ENCODE results near the gene RAP1GDS1.
"Not testable (repeated sequence)": the region's sequence is repeated elsewhere in the genome, so short reads cannot be mapped to it uniquely, and the experiment has no call there.

RAP1GDS1 gene

DNA sequence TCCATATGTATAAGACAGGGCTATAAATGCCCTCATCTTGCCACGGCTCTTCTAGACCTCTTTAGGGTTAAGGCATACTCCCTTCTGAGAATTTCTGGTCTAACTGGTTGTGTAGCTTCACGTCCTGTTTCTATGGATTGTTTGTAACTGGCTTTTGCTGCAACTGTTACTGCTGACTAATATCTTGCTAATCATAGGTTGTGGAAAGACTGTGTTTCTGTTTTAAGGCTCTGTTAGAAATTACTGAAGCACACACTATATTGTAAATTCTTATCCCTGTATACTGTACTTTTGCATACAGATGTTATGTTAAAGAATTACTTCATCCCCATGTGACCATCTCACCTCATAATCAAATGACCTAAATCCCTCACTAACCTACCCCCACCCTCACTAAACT lies 218.4 kb downstream of the RAP1GDS1 start:
- in situ Hi-C loops (cut with MboI; ENCODE audit: low sequenced_read_pairs) = not testable (repeated sequence)

DNA sequence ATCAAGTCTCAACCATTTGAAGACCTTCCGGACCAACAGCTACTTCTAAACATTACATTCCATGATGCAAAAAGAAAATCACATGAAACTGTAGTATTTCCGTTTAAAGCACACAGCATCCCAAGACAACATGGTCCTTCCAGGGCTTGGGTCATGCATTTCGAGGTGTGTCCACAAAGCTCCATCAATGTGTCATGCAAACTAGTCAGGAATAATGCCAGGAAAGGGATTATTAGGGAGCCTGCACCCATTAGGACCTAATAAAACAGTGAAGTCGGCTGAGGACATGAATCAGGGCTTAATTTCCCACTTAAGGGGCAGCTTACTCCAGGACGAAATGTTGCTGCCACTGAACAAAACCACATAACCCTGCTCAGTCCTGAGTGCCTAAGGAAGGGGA lies 219.4 kb downstream of the RAP1GDS1 start:
- in situ Hi-C loops (cut with MboI; ENCODE audit: low sequenced_read_pairs) = no loop called here

DNA sequence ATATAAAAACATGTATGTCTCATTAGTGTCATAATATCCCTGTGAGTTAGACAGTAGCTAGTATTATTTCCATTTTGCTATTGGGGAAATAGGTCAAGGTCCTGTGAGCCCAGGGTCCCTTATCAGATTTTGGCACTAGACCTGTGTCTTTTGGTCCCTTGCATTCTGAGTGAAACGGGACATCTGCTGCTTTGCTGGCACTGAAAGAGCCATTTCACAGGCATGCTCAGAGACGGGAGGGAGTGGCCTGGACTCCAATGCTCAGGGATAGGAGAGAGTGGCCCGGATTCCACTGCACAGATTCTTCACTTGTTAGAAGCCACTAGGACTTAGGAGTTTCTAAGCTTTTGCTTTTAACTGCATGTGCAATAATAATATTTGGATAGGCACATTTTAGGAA lies 220.0 kb downstream of the RAP1GDS1 start:
- in situ Hi-C loops (cut with MboI; ENCODE audit: low sequenced_read_pairs) = no loop called here

DNA sequence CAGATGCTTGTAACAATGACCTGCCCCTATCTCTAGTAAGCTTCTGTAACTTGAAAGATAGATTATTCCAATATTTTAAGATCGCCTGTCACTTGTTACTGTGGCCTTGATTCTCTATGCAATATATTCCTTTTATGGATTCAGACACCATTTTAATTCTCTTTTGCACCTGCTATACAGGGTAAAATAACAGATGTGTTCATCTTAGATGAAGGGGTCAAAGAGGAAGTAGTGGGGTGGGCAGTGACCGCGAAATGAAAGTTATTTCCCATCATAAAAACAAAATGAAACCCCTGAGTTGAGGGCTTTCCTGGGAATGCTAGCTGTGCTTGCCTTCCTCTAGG lies 221.3 kb downstream of the RAP1GDS1 start:
- in situ Hi-C loops (cut with MboI; ENCODE audit: low sequenced_read_pairs) = no loop called here

DNA sequence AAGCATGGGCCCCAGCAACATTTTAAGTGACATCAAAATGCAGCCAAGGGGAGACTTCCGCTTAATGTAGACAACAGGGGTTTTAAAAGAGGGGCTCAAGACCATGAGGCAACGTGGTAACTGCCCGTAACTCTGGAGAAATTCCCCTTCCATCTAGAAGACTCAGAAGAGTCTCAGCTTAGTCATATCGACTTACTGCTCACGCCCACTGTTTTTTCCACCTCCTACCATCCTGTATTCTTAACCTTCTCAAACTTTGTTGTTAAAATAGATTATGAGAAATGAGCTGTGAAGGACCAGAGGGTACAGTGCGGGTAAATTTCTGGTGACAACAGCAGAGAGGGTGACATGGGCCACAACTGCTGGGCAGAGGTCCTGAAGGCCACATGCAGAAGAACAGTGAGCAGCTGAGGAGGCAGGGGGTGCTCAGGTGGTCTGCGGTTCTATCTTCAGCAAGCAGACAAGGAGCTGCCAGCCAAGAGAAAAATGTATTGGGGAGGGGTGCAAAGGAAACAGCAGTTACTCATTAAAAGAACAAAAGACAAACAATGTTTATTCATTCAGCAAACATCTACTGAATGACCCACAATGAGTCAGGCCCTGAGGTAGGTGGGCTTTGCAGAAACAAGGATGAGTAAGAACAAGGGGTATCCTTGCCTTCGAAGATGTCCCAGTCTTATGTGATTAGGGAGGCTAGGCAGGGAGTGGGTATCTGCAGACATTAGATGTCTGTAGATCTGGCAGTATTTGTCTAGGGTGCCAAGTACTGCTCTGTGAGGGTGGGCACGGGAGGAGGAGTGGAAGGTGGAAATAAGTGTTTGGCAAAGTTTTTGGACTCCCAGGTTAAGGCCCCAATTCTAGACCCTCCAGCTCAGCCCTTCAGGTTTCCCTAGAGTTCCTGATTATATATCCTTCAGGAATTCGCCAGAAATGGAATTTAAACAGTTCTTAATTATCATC lies 221.9 kb downstream of the RAP1GDS1 start:
- in situ Hi-C loops (cut with MboI; ENCODE audit: low sequenced_read_pairs) = no loop called here

DNA sequence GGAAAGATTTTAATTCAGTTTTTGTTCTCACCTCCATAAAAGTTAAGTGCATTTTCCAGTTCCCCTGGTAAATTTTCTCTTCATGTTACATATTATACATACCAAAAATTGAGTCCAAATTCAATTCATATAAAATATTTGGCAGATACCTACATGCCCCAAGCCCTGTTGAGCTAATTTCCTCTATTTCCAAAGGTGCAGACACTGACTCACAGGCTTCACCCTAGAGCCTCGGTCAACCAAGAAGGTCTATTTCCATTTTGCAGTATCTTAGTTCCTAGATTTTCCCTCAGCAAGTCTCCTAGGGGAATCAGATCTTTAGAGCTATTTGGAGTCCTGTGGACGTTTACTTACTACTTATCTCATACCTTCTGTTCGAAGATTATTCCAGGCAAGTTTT lies 222.8 kb downstream of the RAP1GDS1 start:
- in situ Hi-C loops (cut with MboI; ENCODE audit: low sequenced_read_pairs) = no loop called here

DNA sequence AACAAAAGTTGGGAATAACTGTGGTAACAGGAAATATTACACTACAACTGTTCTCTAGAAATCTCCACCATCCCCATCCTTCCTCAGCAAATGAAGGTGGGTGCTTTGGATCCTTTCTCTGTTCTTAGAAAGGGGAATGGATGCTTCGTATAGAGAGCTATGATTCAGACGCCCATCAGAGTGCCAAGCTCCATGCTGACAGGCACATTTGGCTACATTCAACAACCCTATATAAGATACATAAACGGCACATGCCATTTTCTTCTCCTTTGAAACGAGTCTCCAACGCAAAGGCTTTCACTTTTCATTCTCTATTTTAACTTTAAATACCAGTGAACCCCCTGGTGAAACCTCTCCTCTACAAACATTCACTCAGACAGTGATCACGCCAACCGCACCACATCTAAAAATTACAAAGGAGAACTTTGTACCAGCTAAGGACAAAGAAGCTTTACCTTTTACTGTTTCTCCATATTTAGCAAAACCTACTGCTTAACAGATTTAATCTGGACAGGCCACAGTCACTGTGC lies 224.7 kb downstream of the RAP1GDS1 start:
- in situ Hi-C loops (cut with MboI; ENCODE audit: low sequenced_read_pairs) = no loop called here

DNA sequence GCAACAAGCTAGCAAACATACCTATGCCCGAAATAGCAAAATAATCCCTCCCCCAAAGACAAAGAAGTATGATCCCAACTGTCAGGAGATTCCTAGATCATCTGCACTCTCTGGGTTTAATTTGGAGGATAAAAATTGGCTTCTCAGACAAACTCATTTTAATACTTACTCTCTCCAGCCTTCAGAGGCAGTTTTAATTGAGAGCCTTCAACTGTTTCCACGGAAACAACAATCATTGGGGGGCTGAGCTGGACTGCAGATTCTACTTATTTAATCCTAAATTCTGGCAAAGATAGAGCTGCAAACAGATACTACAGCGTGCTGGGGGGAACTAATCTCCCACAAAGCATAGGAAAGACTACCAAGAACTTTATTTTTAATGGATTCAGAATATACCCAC lies 229.1 kb downstream of the RAP1GDS1 start:
- in situ Hi-C loops (cut with MboI; ENCODE audit: low sequenced_read_pairs) = no loop called here

DNA sequence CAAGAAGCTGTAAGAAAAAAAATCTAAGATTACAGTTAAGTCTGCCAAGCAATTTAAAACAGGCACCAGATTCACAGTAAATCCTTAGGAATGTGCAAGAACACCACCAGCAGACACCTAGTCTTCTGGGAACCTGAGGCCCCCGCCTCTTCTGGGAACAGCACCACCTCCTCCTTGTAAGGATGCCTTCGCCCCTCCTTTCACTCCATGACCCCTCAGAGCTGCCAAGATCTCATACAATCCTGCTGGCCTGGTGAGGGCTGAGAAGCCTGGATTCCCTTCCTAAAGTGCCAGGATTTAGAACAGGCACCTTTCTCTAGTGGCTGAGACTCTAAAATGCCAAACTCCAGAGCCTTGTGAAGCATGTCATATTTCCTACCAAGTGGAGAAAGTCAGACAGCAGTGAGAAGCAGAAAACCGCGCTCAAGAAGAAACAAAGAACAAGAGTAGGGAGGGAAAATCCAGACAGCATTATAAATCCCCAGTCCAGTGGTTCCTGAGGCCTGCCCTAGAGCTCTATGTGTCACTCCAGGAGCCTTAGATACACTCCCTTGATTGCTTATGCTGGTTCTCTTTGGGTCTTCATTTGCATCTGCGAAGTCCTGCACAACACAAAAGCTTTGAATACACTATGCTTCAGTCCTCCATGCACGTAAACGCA lies 230.8 kb downstream of the RAP1GDS1 start:
- in situ Hi-C loops (cut with MboI; ENCODE audit: low sequenced_read_pairs) = no loop called here

DNA sequence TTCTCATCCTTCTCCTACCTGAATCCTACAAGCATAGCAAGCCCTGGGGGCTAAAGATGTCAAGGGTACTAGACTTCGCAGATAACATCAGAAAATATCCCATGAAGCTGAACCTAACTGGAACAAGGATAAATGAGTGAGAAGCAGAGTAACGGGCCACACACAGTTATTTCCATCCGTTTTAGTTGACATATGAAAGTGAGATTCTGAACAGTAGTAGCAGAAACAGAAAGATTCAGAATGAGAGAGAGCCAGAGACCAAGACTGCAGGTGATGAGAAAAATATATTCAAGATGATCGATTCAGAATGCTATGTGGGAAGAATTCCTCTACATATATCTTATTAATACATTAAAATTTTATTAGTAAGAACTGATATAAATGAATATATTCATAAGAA lies 232.1 kb downstream of the RAP1GDS1 start:
- in situ Hi-C loops (cut with MboI; ENCODE audit: low sequenced_read_pairs) = no loop called here

All from HL-60/S4 (cell line).